NCI-H446 (cell line): Measurements from ENCODE around the gene DNAAF1.
"Not testable (repeated sequence)": the region's sequence is repeated elsewhere in the genome, so short reads cannot be mapped to it uniquely, and the experiment has no call there.

ENCODE experiments used
- DNase-seq, 2 experiments: peaks; one replicate each; lab custom pipeline; 2025; lab: John Stamatoyannopoulos, UW

Gene DNAAF1

DNA sequence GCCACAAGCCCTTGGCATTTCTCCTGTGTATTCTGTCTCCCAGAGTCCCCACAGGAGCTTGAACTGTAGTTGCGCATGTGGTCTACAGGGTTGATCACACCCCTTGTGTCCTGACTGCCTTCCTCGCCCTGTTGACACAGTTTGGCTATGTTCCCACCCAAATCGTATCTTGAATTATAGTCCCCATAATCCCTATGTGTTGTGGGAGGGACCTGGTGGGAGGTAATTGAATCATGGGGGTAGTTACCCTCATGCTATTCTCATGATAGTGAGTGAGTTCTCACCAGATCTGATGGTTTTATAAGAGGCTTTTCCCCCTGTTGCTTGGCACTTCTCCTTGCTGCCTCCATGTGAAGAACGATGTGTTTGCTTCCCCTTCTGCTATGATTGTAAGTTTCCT lies 67.0 kb downstream of the DNAAF1 start:
- no peak for DNase-seq

DNA sequence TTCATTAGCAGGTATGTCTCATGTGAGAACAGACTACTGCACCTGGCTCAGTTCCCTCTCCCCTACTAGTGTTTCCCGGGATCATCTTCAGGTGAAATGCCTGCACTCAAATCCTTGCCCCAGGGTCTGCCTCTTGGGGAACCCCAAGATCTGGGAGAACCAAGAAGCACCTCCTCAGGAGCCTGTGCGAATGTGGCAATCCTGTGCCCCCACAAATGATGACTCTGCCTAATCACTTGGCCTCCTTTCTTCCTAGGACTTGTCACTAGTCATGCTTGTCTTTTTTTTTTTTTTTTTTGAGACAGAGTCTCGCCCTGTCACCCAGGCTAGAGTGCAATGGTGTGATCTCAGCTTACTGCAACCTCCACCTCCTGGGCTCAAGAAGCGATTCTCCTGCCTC lies 67.5 kb downstream of the DNAAF1 start:
- DNase-seq = no peak

DNA sequence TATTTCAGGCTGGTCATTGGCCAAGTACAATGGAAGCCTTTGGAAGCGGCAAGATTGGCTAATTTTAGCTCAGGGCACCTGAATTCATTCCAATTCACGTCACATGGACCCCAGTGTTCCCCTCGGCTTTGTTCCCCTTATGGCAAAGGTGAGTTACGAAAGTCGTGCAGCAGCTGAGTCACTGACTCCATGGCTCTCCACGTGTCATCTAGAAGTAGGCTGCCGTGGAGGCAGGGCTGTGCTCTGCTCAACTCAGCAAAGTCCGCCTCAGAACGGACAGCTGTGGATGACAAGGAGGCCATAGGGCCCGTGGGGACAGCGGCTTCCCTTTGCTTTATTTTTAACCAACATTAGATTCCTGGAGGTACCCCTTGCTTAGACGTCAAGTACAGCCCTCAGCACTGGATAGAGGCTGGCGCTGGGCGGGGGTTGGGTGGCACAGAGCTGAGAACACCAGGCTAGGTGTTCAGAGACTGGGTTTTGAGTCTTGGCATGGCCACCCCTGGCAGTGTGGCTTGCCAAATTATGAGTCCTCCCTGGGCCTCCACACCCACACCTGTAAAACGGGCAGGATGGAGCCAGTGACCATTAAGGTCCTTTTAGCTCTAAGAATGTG lies 69.5 kb downstream of the DNAAF1 start:
- no peak for DNase-seq

GRCh38 chr16:84215531-84215930 lies 70.4 kb downstream of the DNAAF1 start:
- DNase-seq = no peak

GRCh38 chr16:84216144-84216543 lies 71.0 kb downstream of the DNAAF1 start:
- DNase-seq = not testable (repeated sequence)

DNA sequence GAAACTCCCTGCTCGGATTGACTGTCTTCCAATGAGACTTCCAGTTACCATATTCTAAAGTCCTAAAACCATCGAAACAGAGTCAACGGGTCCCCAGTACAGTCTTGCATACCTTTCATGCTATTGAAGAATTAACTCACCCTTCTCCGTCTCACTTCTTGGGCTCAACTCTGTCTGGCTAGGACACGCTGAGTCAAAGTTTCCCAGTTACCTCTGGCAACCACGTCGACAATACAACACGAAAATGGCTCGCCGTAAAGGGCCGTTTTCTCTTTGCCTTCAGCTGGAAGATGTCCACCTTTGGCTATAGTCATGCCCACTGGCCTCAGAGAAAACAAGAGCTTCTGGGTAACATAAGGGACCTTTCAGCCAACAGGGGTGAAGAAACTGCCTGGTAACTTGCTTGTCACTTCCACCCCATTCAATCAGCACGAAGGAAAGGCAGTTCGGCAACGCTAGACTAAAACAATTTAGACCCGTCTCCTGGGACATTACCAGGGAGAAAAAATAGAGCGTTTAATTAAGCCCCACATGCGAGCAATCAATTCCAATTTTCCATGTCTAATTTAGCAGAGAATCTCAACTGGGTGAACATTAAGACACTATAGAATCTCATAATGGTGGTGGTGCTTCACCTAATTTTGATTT lies 73.2 kb downstream of the DNAAF1 start:
- DNase-seq = no peak

- no peak for DNase-seq
These were observed 73.8 kb downstream of the DNAAF1 start for GRCh38 chr16:84218956-84219355.

- no peak for DNase-seq
These were observed 75.7 kb downstream of the DNAAF1 start for GRCh38 chr16:84220851-84221250.

DNA sequence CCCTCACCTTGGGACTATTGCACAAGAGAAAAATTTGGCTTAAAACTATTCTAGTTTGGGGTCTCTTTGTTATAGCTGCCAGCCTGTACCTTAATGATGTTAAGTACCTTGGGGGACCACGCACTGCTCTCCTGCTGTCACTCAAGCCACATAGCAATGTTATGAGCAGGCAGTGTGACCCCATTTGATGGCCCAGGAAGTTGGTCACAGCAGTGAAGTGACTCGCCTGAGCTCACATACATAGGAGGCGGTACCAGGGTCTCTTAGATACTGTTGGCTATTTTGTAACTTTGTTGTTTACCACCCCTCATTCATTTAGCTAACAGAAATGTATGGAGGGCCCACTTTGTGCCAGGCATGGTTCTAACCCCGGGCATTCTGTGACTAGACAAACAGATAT lies 78.3 kb downstream of the DNAAF1 start:
- DNase-seq = no peak

DNA sequence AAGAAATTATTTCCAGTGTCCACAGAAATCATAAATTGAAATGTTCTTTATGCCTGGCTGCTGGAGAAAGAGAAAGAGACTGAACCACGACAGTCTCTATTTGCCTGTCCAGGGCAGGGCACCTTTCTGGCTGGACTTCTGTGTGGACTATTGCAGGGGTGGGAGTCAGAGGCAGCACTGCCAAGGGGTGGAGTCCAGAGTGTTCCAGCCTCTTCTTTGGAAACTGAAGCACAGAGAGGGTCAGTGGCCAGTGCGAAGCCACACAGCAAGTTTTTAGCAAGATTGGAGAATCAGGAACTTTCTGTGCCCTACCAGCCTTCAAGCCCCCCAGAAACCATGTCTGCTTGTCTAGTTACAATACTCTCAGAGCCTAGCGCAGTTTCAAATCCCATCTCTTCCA lies 79.4 kb downstream of the DNAAF1 start:
- DNase-seq = no peak

DNA sequence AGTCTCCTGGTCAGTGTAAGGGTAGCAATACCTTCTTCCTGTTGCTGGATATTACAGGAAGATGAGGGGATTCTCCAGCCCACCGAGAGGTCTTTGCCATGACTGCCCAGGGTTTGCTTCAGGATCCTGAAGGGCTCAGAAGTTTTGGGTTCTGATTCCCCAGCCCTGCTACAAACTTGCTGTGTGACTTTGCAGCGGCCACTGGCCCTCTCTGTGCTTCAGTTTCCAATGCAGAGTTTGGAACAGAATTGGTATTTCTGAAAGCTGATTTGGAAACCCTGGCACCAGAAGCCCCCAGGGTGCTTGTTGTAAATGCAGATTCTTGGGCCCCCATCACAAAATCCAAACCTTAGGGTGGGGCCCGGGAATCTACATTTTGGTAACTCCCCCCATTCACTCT lies 80.0 kb downstream of the DNAAF1 start:
- no peak for DNase-seq

DNA sequence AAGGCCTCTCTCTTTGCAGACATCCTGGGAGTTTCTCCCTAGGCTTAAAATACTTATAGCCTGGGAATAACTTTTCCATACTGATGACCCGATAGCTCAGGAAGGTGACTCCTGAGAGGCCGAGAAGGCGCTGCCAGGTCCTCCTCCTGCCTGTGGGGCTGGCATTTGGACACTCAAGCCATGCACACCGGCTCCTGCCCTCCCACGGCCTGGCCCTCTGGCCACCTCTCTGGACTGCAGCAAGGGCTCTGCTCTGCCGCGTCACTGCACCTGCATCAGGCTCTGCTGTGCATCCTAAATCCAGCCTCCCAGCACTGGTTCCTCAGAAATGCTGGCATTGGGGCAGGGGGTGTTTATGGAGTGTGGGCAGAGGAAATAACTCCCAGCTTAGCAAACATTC lies 80.5 kb downstream of the DNAAF1 start:
- no peak for DNase-seq

DNA sequence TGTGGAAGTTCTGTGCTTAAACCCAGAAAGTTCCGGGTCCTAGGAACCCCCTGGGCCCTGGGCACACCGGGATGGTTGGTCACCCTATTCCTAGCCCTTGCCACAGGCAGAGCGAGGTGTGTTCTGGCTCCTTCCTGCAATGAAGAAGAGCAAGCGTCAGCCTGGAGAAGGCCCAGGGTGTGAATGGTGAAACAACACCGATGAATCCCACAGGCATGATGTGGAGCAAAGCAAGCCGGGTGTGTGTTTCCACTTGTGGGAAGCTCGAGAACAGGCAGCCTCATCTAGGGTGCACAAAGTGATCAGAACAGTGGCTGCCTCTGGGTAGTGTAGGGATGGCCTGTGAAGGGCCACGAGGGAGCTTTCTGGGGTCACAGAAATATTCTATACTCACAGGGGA lies 80.9 kb downstream of the DNAAF1 start:
- no peak for DNase-seq
